K562 (cell line): ENCODE results near the gene DOCK7. TPM values are rescaled to one million over a fixed set of nuclear protein-coding genes. Genes with fewer than 3 reads are reported as not detected.

ENCODE experiments used
- ATAC-seq: fragments of 200-7000 bp; cut with Tn5 transposase; 3 replicates; pipeline ENCODE4 v1.9.1; 2020; ENCODE audit warnings: moderate library complexity
- BruUV-seq: library from RNA; stranded (reverse); fragments of 400-500 nt; replicated peaks from 2 replicates; lab custom pipeline; 2021; lab: Mats Ljungman, UMichigan
- CTCF ChIA-PET: fragments of 300-600 bp; formaldehyde crosslinking; extraction: SDS; loops from one replicate; lab custom pipeline; 2021; ENCODE audit warnings: low intra/inter-chr PET ratio; lab: Yijun Ruan, JAX
- POLR2A ChIA-PET: fragments of 300-600, 350-650 bp; sonication (Branson Sonifier 250); formaldehyde crosslinking; extraction: SDS; loops from one replicate; lab custom pipeline; 2021; ENCODE audit warnings: antibody characterized with exemption, inconsistent platforms; lab: Yijun Ruan, JAX
- DNase-seq, 4 experiments: peaks; one replicate each; pipeline versions ENCODE4 v3.0.0 to v3.0.0-alpha.2; 2011 to 2018; ENCODE audit warnings: low spot score in 3 of 4, mixed read lengths in 3 of 4; ENCODE audit errors: extremely low read depth in 1 of 4
- FAIRE-seq: peaks from 2 replicates; lab custom pipeline; 2011; peaks lifted over from hg19 to GRCh38; lab: Jason Lieb, UNC
- H2AFZ ChIP-seq: 2 replicates; pipeline ENCODE4 v1.6.0; 2011; ENCODE audit warnings: low read depth, low read length, control low read depth, inconsistent platforms
- H3K27ac ChIP-seq: fragments of 200-600 bp; 3 replicates; pipeline ENCODE4 v1.8.0; 2011; ENCODE audit warnings: low read depth, mild to moderate bottlenecking, control low read depth, inconsistent platforms, low read length, moderate library complexity, mixed read lengths; ENCODE audit errors: extremely low read depth
- H3K27me3 ChIP-seq, 2 experiments: fragments of 300-600 bp in 1 of 2; 2 replicates in 1 of 2; 3 replicates in 1 of 2; pipeline versions ENCODE4 v1.6.0 to v1.8.0; 2011; ENCODE audit warnings: inconsistent platforms in 2 of 2, low read length in 2 of 2, mild to moderate bottlenecking in 1 of 2, mixed read lengths in 1 of 2, moderate library complexity in 1 of 2; ENCODE audit not compliant: control insufficient read depth in 2 of 2, insufficient read depth in 2 of 2
- H3K36me3 ChIP-seq: fragments of 300-600 bp; 3 replicates; pipeline ENCODE4 v1.8.0; 2011; ENCODE audit warnings: mild to moderate bottlenecking, low read length, inconsistent platforms; ENCODE audit not compliant: control insufficient read depth, insufficient read depth
- H3K4me1 ChIP-seq, 2 experiments: fragments of 200-600 bp in 1 of 2; replicated peaks in 1 of 2; 2 replicates in 1 of 2; 3 replicates in 1 of 2; pipeline versions ENCODE4 v1.5.1 to v1.8.0; 2011; ENCODE audit warnings: inconsistent platforms in 2 of 2, low read length in 2 of 2, mild to moderate bottlenecking in 1 of 2, mixed read lengths in 1 of 2, moderate library complexity in 1 of 2; ENCODE audit not compliant: control insufficient read depth in 2 of 2, insufficient read depth in 2 of 2
- H3K4me2 ChIP-seq: 2 replicates; pipeline ENCODE4 v1.6.1; 2011; ENCODE audit warnings: low read length, control low read depth, inconsistent platforms, mixed read lengths; ENCODE audit not compliant: insufficient read depth
- H3K4me3 ChIP-seq: fragments of 200-600 bp; sonication (generic), shearing (Covaris generic); 2 replicates; pipeline ENCODE4 v1.5.1; 2016; ENCODE audit warnings: control low read depth, inconsistent platforms
- H3K79me2 ChIP-seq: fragments of 200-600 bp; 3 replicates; pipeline ENCODE4 v1.8.0; 2011; ENCODE audit warnings: low read length, inconsistent platforms; ENCODE audit not compliant: control insufficient read depth, insufficient read depth
- H3K9ac ChIP-seq, 2 experiments: 2 replicates each; pipeline versions ENCODE4 v1.6.0 to v1.6.1; 2011; ENCODE audit warnings: low read depth in 2 of 2, low read length in 2 of 2, control low read depth in 1 of 2, inconsistent platforms in 1 of 2, mild to moderate bottlenecking in 1 of 2, mixed read lengths in 1 of 2; ENCODE audit not compliant: insufficient read depth in 1 of 2
- H3K9me1 ChIP-seq: one replicate; pipeline ENCODE4 v1.6.0; 2011; ENCODE audit warnings: inconsistent platforms, mild to moderate bottlenecking, low read length, moderate library complexity; ENCODE audit not compliant: control insufficient read depth, insufficient read depth
- H3K9me3 ChIP-seq: replicated peaks from 2 replicates; pipeline ENCODE4 v1.5.1; 2011; ENCODE audit warnings: low read depth, low read length, inconsistent platforms; ENCODE audit not compliant: control insufficient read depth, insufficient read depth
- H4K20me1 ChIP-seq: replicated peaks from 2 replicates; pipeline ENCODE4 v1.6.1; 2011; ENCODE audit warnings: low read length, inconsistent platforms, mixed read lengths; ENCODE audit not compliant: control insufficient read depth, insufficient read depth
- ATF3 ChIP-seq, 2 experiments: fragments of 450-650 bp in 1 of 2; sonication (generic) in 1 of 2; formaldehyde crosslinking in 1 of 2; IDR thresholded peaks in 1 of 2; conservative IDR thresholded peaks in 1 of 2; 2 replicates each; pipeline versions ENCODE4 v1.6.1 to v1.8.1; 2016 to 2023; ENCODE audit warnings: mild to moderate bottlenecking in 2 of 2, moderate library complexity in 2 of 2, inconsistent platforms in 1 of 2, missing genetic modification reagents in 1 of 2
- C11orf30 ChIP-seq: fragments of 450-650 bp; IDR thresholded peaks from 2 replicates; pipeline ENCODE4 v1.6.1; 2016; ENCODE audit warnings: low read depth, mild to moderate bottlenecking
- CBX2 ChIP-seq: fragments of 200-600 bp; sonication (generic); IDR thresholded peaks from one replicate; pipeline ENCODE4 v1.6.1; 2012; ENCODE audit warnings: mild to moderate bottlenecking, low read length, inconsistent platforms; ENCODE audit not compliant: insufficient read depth, poor library complexity, severe bottlenecking
- CEBPB ChIP-seq: fragments of 450-650 bp; IDR thresholded peaks from 2 replicates; pipeline ENCODE4 v1.6.1; 2016; ENCODE audit warnings: missing genetic modification characterization, missing compliant biosample characterization
- CEBPG ChIP-seq, 3 experiments: fragments of 200-800 bp in 1 of 3; sonication (Bioruptor generic) in 1 of 3; sonication (generic) in 1 of 3; formaldehyde crosslinking in 1 of 3; IDR thresholded peaks in 2 of 3; conservative IDR thresholded peaks in 1 of 3; 2 replicates each; pipeline versions ENCODE4 v1.6.1 to v1.8.0; 2016 to 2022; ENCODE audit warnings: missing compliant biosample characterization in 2 of 3, missing genetic modification characterization in 2 of 3, mild to moderate bottlenecking in 1 of 3, missing genetic modification reagents in 1 of 3
- CREM ChIP-seq: IDR thresholded peaks from 2 replicates; pipeline ENCODE4 v1.6.1; 2014; ENCODE audit warnings: antibody characterized with exemption, low read depth
- JUN ChIP-seq, 2 experiments: sonication (generic) in 1 of 2; formaldehyde crosslinking in 1 of 2; IDR thresholded peaks; 2 replicates each; pipeline versions ENCODE4 v1.6.1 to v1.8.0; 2012 to 2022; ENCODE audit warnings: borderline replicate concordance in 2 of 2, mild to moderate bottlenecking in 2 of 2, improper control_type of control experiment in 1 of 2, low read depth in 1 of 2, low read length in 1 of 2, missing genetic modification reagents in 1 of 2
- NR2C2 ChIP-seq, 2 experiments: fragments of 200-800 bp in 1 of 2; sonication (Bioruptor generic) in 1 of 2; sonication (generic) in 1 of 2; formaldehyde crosslinking in 1 of 2; IDR thresholded peaks; 2 replicates each; pipeline versions ENCODE4 v1.6.1 to v1.8.0; 2016 to 2022; ENCODE audit warnings: mild to moderate bottlenecking in 1 of 2, missing compliant biosample characterization in 1 of 2, missing genetic modification characterization in 1 of 2, missing genetic modification reagents in 1 of 2
- SMARCA4 ChIP-seq: fragments of 450-650 bp; IDR thresholded peaks from 2 replicates; pipeline ENCODE4 v1.6.1; 2016
- USF2 ChIP-seq: sonication (generic); formaldehyde crosslinking; IDR thresholded peaks from 2 replicates; pipeline ENCODE4 v1.5.0; 2020; ENCODE audit warnings: missing genetic modification reagents
- ZNF124 ChIP-seq: sonication (generic); formaldehyde crosslinking; IDR thresholded peaks from 2 replicates; pipeline ENCODE4 v1.8.1; 2022; ENCODE audit warnings: missing genetic modification reagents
- ZNF316 ChIP-seq: fragments of 450-650 bp; IDR thresholded peaks from 2 replicates; pipeline ENCODE4 v1.6.1; 2016
- WGBS: fragments of 100-300 bp; shearing (Covaris generic); methylation state at CpG from one replicate; pipeline ENCODE4 v1.1.6; 2016; ENCODE audit warnings: low coverage, mixed read lengths; ENCODE audit not compliant: insufficient coverage; ENCODE audit errors: missing lambda C conversion rate; 5-methylcytosine and 5-hydroxymethylcytosine counted together
- in situ Hi-C: fragments of 300-500 bp; cut with MboI; formaldehyde crosslinking; loops from 4 replicates; pipeline ENCODE4 v1.15.0; 2018; ENCODE audit warnings: inconsistent platforms, mixed read lengths
- intact Hi-C: fragments of 100-400 bp; cut with micrococcal nuclease; formaldehyde crosslinking; loops from 2 replicates; pipeline ENCODE4 v1.14.2; 2022
- polyA plus RNA-seq, 8 experiments: library from polyadenylated mRNA; depleted of rRNA in 4 of 8; stranded (reverse) in 5 of 8; unstranded in 3 of 8; fragments of >200 nt; fragmentation: Nextera tagmentation in 2 of 8; fragmentation: Illumina TruSeq in 1 of 8; extraction: Ambion mirVana in 2 of 8; extraction: Trizol in 1 of 8; gene quantifications; 2 replicates each; pipeline versions ENCODE4 v1.2.1 to v1.2.3, GENCODE V29; 2011 to 2014; ENCODE audit warnings: inconsistent platforms in 1 of 8, missing spikeins in 1 of 8
- total RNA-seq, 7 experiments: library from RNA; depleted of rRNA in 6 of 7; stranded (reverse); fragments of >200 nt in 6 of 7; fragmentation: Illumina TruSeq in 2 of 7; extraction: Trizol in 2 of 7; gene quantifications; 2 replicates each; pipeline versions ENCODE4 v1.2.1 to v1.2.3, GENCODE V29; 2011 to 2021; ENCODE audit warnings: low replicate concordance in 1 of 7

Gene DOCK7
- total and polyA plus RNA-seq, 9 of the 15 experiments (the other 6 are each of a cell fraction or from before 2014, with no cell fraction given), result 4.9 to 35.1 (median 12.6) TPM

- no peak for ATAC-seq
- DNase-seq, result no peak
- no peak overlapping the region for H3K4me2 ChIP-seq
- H4K20me1 ChIP-seq, result no peaks in the 10 kb centered on the region
- no peak overlapping the region for H2AFZ ChIP-seq
- 71% methylated on average over 1 of the region's 1 CpG for WGBS
- H3K27ac ChIP-seq, result no peak overlapping the region
- no peaks in the 10 kb centered on the region for H3K27me3 ChIP-seq
- no peak overlapping the region for H3K9ac ChIP-seq
- TF ChIP-seq ZNF124 (CRISPR knock-in tag) (no peak), ZNF316 (peak; percentile 74), C11orf30 (0 out of 2 replicates have a peak, but pooled peaks have one; percentile 14)
- in situ Hi-C loops (no loop called here), intact Hi-C loops (no loop called here)
- H3K9me1 ChIP-seq, result no peaks in the 10 kb centered on the region
- POLR2A ChIA-PET, result no interaction called here
- BruUV-seq, result no TSS peak
- CTCF ChIA-PET, result no interaction called here
- H3K9me3 ChIP-seq, result no peaks in the 10 kb centered on the region; the same call in 1 of the 2 replicates
- no peak for FAIRE-seq
- H3K4me1 ChIP-seq, result peaks cover 0 to 10% of the 10 kb centered on the region in 2 experiments; a peak in 2 of 5 replicates
- H3K4me3 ChIP-seq, result no peak overlapping the region
- H3K79me2 ChIP-seq, result no peaks in the 10 kb centered on the region
- H3K36me3 ChIP-seq, result peaks cover 2% of the 10 kb centered on the region; the same call in 1 of the 3 replicates
These were observed 62.8 kb downstream of the DOCK7 start for GRCh38 chr1:62625415-62625814.

- DNase-seq (peak in 3 of 4 experiments; percentile 10 to 75 (median 44)), FAIRE-seq (peak; percentile 89), ATAC-seq (peak; percentile 98)
- Histone ChIP-seq H3K4me3 (no peak overlapping the region), H4K20me1 (no peaks in the 10 kb centered on the region), H3K9me3 (no peaks in the 10 kb centered on the region; the same call in 1 of the 2 replicates), H3K4me2 (no peak overlapping the region), H3K27me3 (no peaks in the 10 kb centered on the region), H3K79me2 (no peaks in the 10 kb centered on the region), H3K4me1 (peaks cover 0 to 10% of the 10 kb centered on the region in 2 experiments; a peak in 2 of 5 replicates), H3K9me1 (no peaks in the 10 kb centered on the region), H2AFZ (peak overlapping the region; percentile 66; the same call in 1 of the 2 replicates), H3K36me3 (no peaks in the 10 kb centered on the region), H3K27ac (peak overlapping the region; percentile 66; the same call in 2 of the 3 replicates), H3K9ac (no peak overlapping the region)
- 94% methylated on average over 1 of the region's 1 CpG for WGBS
- ChIA-PET CTCF (interaction anchor here (0.5 to 0.6 kb wide), 2 partner anchors 29 to 95 kb away, joined by 4 to 7 read pairs; no protein-coding TSS in a partner anchor), POLR2A (interaction anchor here (1.0 kb wide), 1 partner anchor 14 kb away, joined by 3 read pairs; no protein-coding TSS in a partner anchor)
- in situ Hi-C loops (no loop called here), intact Hi-C loops (no loop called here)
- no TSS peak for BruUV-seq
- TF ChIP-seq CEBPB (tag) (peak; percentile 80), USF2 (CRISPR knock-in tag) (peak; percentile 54), JUN (IDR thresholded peaks at IDR 0.05; ENCODE audit: borderline replicate concordance, low read depth, low read length) (peak; percentile 71), JUN (CRISPR knock-in tag; IDR thresholded peaks at IDR 0.05; ENCODE audit: borderline replicate concordance) (no peak), CEBPG (CRISPR knock-in tag; IDR thresholded peaks at IDR 0.05) (peak; percentile 57; the same call in 1 of the 2 replicates), CEBPG (tag; conservative IDR thresholded peaks at IDR 0.05 in 1 of 2, IDR thresholded peaks at IDR 0.05 in 1 of 2) (peak; percentile 82 to 85), NR2C2 (CRISPR knock-in tag; IDR thresholded peaks at IDR 0.05) (no peak), NR2C2 (tag; IDR thresholded peaks at IDR 0.05) (peak; percentile 65), ATF3 (IDR thresholded peaks at IDR 0.05) (peak; percentile 88), ATF3 (CRISPR knock-in tag; conservative IDR thresholded peaks at IDR 0.05) (no peak), CREM (peak; percentile 45; the same call in 1 of the 2 replicates), SMARCA4 (peak; percentile 59; the same call in 1 of the 2 replicates), CBX2 (no peak)
These were observed 66.3 kb downstream of the DOCK7 start for GRCh38 chr1:62621907-62622306.
